GM12878 (cell line): ENCODE measurements around the gene DST. TPM values are rescaled to one million over a fixed set of nuclear protein-coding genes. Genes with fewer than 3 reads are reported as not detected.
A peak's percentile ranks its signal among the peaks of the same experiment; 100 is the strongest.

ENCODE experiments used
- BCL11A ChIP-seq: IDR thresholded peaks from 2 replicates; pipeline ENCODE4 v1.6.1; 2011; ENCODE audit warnings: low read depth, low read length
- CBFB ChIP-seq: IDR thresholded peaks from 2 replicates; pipeline ENCODE4 v1.6.1; 2016; ENCODE audit warnings: antibody characterized with exemption, low read depth
- CREB1 ChIP-seq: IDR thresholded peaks from 2 replicates; pipeline ENCODE4 v1.6.1; 2012; ENCODE audit warnings: low read depth, mild to moderate bottlenecking, inconsistent platforms
- CUX1 ChIP-seq: IDR thresholded peaks from 2 replicates; pipeline ENCODE4 v1.6.1; 2012; ENCODE audit warnings: improper control_type of control experiment, low read depth, low read length; ENCODE audit not compliant: insufficient replicate concordance
- E2F4 ChIP-seq: IDR thresholded peaks from 2 replicates; pipeline ENCODE4 v1.6.1; 2012; ENCODE audit warnings: low read depth, low read length, improper control_type of control experiment
- E2F8 ChIP-seq: fragments of 450-650 bp; IDR thresholded peaks from 2 replicates; pipeline ENCODE4 v1.6.1; 2018; ENCODE audit warnings: mild to moderate bottlenecking, low read depth, moderate library complexity; ENCODE audit not compliant: partially characterized antibody
- EED ChIP-seq: sonication (generic); IDR thresholded peaks from 2 replicates; pipeline ENCODE4 v1.6.1; 2016; ENCODE audit warnings: antibody characterized with exemption, low read depth
- HDGF ChIP-seq: fragments of 450-650 bp; IDR thresholded peaks from 2 replicates; pipeline ENCODE4 v1.6.1; 2016; ENCODE audit warnings: antibody characterized with exemption
- MTA2 ChIP-seq: fragments of 450-650 bp; IDR thresholded peaks from 2 replicates; pipeline ENCODE4 v1.6.1; 2016; ENCODE audit warnings: low read depth, mild to moderate bottlenecking, moderate library complexity
- NR2F1 ChIP-seq: fragments of 450-650 bp; conservative IDR thresholded peaks from 2 replicates; pipeline ENCODE4 v1.6.1; 2017; ENCODE audit warnings: mild to moderate bottlenecking
- PBX3 ChIP-seq: IDR thresholded peaks from 2 replicates; pipeline ENCODE4 v1.6.1; 2011; ENCODE audit warnings: mild to moderate bottlenecking, low read depth, low read length, moderate library complexity; ENCODE audit not compliant: insufficient replicate concordance
- POLR2A ChIP-seq: IDR thresholded peaks from 2 replicates; pipeline ENCODE4 v1.6.1; 2011; ENCODE audit warnings: low read depth, mild to moderate bottlenecking, low read length
- POLR2AphosphoS5 ChIP-seq: IDR thresholded peaks from 2 replicates; pipeline ENCODE4 v1.6.1; 2011; ENCODE audit warnings: mild to moderate bottlenecking, low read length, inconsistent platforms
- RAD51 ChIP-seq: fragments of 450-650 bp; IDR thresholded peaks from 2 replicates; pipeline ENCODE4 v1.6.1; 2016; ENCODE audit warnings: moderate library complexity, mild to moderate bottlenecking, inconsistent platforms
- SIN3A ChIP-seq: IDR thresholded peaks from 2 replicates; pipeline ENCODE4 v1.6.1; 2012; ENCODE audit warnings: low read depth, low read length, improper control_type of control experiment
- SRF ChIP-seq, 2 experiments: IDR thresholded peaks; 2 replicates each; pipeline ENCODE4 v1.6.1; 2011; ENCODE audit warnings: low read depth in 2 of 2, low read length in 2 of 2, mild to moderate bottlenecking in 1 of 2, moderate library complexity in 1 of 2
- SUZ12 ChIP-seq: fragments of 200-600 bp; sonication (generic); IDR thresholded peaks from one replicate; pipeline ENCODE4 v1.6.1; 2018; ENCODE audit warnings: antibody characterized with exemption, mild to moderate bottlenecking; ENCODE audit not compliant: unreplicated experiment
- TBL1XR1 ChIP-seq: IDR thresholded peaks from 2 replicates; pipeline ENCODE4 v1.6.1; 2012; ENCODE audit warnings: low read depth, low read length, improper control_type of control experiment
- YBX1 ChIP-seq: fragments of 450-650 bp; IDR thresholded peaks from 2 replicates; pipeline ENCODE4 v1.6.1; 2016; ENCODE audit warnings: antibody characterized with exemption
- polyA plus RNA-seq, 11 experiments: library from polyadenylated mRNA; depleted of rRNA in 4 of 11; unstranded in 6 of 11; stranded (reverse) in 5 of 11; fragments of >200 nt; fragmentation: Nextera tagmentation in 4 of 11; fragmentation: Illumina TruSeq in 1 of 11; extraction: Ambion mirVana in 4 of 11; extraction: Trizol in 1 of 11; gene quantifications; 1 replicate in 1 of 11; 2 replicates in 10 of 11; pipeline versions ENCODE4 v1.2.1 to v1.2.3, GENCODE V29; 2011 to 2016; ENCODE audit warnings: inconsistent platforms in 2 of 11, missing spikeins in 2 of 11, low read depth in 1 of 11
- total RNA-seq, 4 experiments: library from RNA; depleted of rRNA in 3 of 4; stranded (reverse); fragments of >200 nt in 3 of 4; fragmentation: Illumina TruSeq in 1 of 4; extraction: Trizol in 1 of 4; gene quantifications; 2 replicates each; pipeline versions ENCODE4 v1.2.1 to v1.2.3, GENCODE V29; 2013 to 2021

DST gene
- total and polyA plus RNA-seq, 10 of the 15 experiments (the other 5 are each of a cell fraction or from before 2014, with no cell fraction given), result 32.1 to 156 (median 75.0) TPM

GRCh38 chr6:56542364-56543331 lies 100.0 kb downstream of the DST start (continued):
- peak; percentile 86 for TF ChIP-seq HDGF
- peak; percentile 90 for TF ChIP-seq POLR2A
- TF ChIP-seq MTA2, result peak; percentile 54
- TF ChIP-seq SRF (IDR thresholded peaks at IDR 0.05; ENCODE audit: low read depth in 2 of 2, low read length in 2 of 2), result 0 out of 4 replicates have a peak, but pooled peaks of 1 of the 2 experiments have one; percentile 20
- TF ChIP-seq CBFB, result peak; percentile 18; the same call in 1 of the 2 replicates
- peak; percentile 71 for TF ChIP-seq POLR2AphosphoS5
- peak; percentile 18; the same call in 1 of the 2 replicates for TF ChIP-seq TBL1XR1
- peak; percentile 75 for TF ChIP-seq EED
- TF ChIP-seq E2F4, result peak; percentile 88
- peak; percentile 36 for TF ChIP-seq CUX1
- TF ChIP-seq CREB1, result peak; percentile 87
- TF ChIP-seq BCL11A, result 0 out of 2 replicates have a peak, but pooled peaks have one; percentile 40
- TF ChIP-seq E2F8, result no peak
- TF ChIP-seq RAD51, result no peak
- TF ChIP-seq SIN3A, result peak; percentile 73; the same call in 1 of the 2 replicates
- TF ChIP-seq PBX3, result peak; percentile 9
- TF ChIP-seq SUZ12, result no peak
- TF ChIP-seq YBX1, result no peak
- TF ChIP-seq NR2F1, result peak; percentile 38; the same call in 1 of the 2 replicates
